CD14-positive monocyte (primary cell): ENCODE data around the gene KIR3DL1. TPM values are rescaled to one million over a fixed set of nuclear protein-coding genes. Genes with fewer than 3 reads are reported as not detected.

Source experiments
- DNase-seq, 3 donors: peaks; one replicate each; pipeline ENCODE4 v3.0.0-alpha.2; 2011 to 2022
- H2AFZ ChIP-seq: 2 replicates; pipeline ENCODE4 v1.6.0; 2012; ENCODE audit warnings: mild to moderate bottlenecking, low read depth, low read length, inconsistent platforms; ENCODE audit not compliant: insufficient read depth, poor library complexity, severe bottlenecking
- H3K27ac ChIP-seq, 2 donors: 1 replicate in 1 of 2; 2 replicates in 1 of 2; pipeline ENCODE4 v1.5.1; 2012 to 2013; ENCODE audit warnings: low read length in 2 of 2, control low read depth in 1 of 2, inconsistent platforms in 1 of 2, low read depth in 1 of 2, mild to moderate bottlenecking in 1 of 2
- H3K27me3 ChIP-seq, 2 donors: one replicate each; pipeline versions ENCODE4 v1.6.0 to v1.6.1; 2011 to 2013; ENCODE audit warnings: low read length in 2 of 2; ENCODE audit not compliant: control insufficient read depth in 2 of 2, insufficient read depth in 2 of 2
- H3K36me3 ChIP-seq, 2 donors: replicated peaks in 1 of 2; 1 replicate in 1 of 2; 2 replicates in 1 of 2; pipeline versions ENCODE4 v1.5.1 to v1.6.1; 2012 to 2013; ENCODE audit warnings: low read length in 2 of 2, control low read depth in 1 of 2, inconsistent platforms in 1 of 2, mild to moderate bottlenecking in 1 of 2; ENCODE audit not compliant: insufficient read depth in 2 of 2, control insufficient read depth in 1 of 2
- H3K4me1 ChIP-seq, 2 donors: 1 replicate in 1 of 2; 2 replicates in 1 of 2; pipeline versions ENCODE4 v1.5.1 to v1.6.1; 2012 to 2013; ENCODE audit warnings: low read length in 2 of 2, control low read depth in 1 of 2, inconsistent platforms in 1 of 2, mild to moderate bottlenecking in 1 of 2, moderate library complexity in 1 of 2; ENCODE audit not compliant: insufficient read depth in 2 of 2, control insufficient read depth in 1 of 2
- H3K4me2 ChIP-seq: replicated peaks from 2 replicates; pipeline ENCODE3; 2012; ENCODE audit warnings: low read length, moderate library complexity, mild to moderate bottlenecking; ENCODE audit not compliant: poor library complexity, severe bottlenecking; ENCODE audit errors: extremely low read depth
- H3K4me3 ChIP-seq, 3 experiments: fragments of 200-600 bp in 1 of 3; sonication (generic) in 1 of 3; replicated peaks in 1 of 3; 1 replicate in 2 of 3; 2 replicates in 1 of 3; pipeline ENCODE4 v1.5.1; 2011 to 2013; ENCODE audit warnings: low read length in 3 of 3, mild to moderate bottlenecking in 3 of 3, control low read depth in 2 of 3, low read depth in 2 of 3, inconsistent platforms in 1 of 3, moderate library complexity in 1 of 3
- H3K79me2 ChIP-seq: 2 replicates; pipeline ENCODE4 v1.6.0; 2012; ENCODE audit warnings: mild to moderate bottlenecking, control low read depth, inconsistent platforms, low read length, moderate library complexity; ENCODE audit not compliant: insufficient read depth
- H3K9ac ChIP-seq: 2 replicates; pipeline ENCODE4 v1.6.0; 2017; ENCODE audit warnings: low read length, mild to moderate bottlenecking; ENCODE audit not compliant: insufficient read depth, poor library complexity, severe bottlenecking
- H3K9me3 ChIP-seq, 2 donors: replicated peaks in 1 of 2; 1 replicate in 1 of 2; 2 replicates in 1 of 2; pipeline versions ENCODE4 v1.5.1 to v1.6.1; 2012 to 2013; ENCODE audit warnings: low read length in 2 of 2, control low read depth in 1 of 2; ENCODE audit not compliant: control insufficient read depth in 1 of 2, insufficient read depth in 1 of 2
- H4K20me1 ChIP-seq: 2 replicates; pipeline ENCODE4 v1.6.0; 2012; ENCODE audit warnings: mild to moderate bottlenecking, low read length, control low read depth, moderate library complexity; ENCODE audit not compliant: insufficient read depth
- H3K27ac Mint-ChIP-seq, 7 donors: one replicate each; pipeline ENCODE4 v1.8.0; 2020; ENCODE audit warnings: mild to moderate bottlenecking in 7 of 7, mixed read lengths in 7 of 7, moderate library complexity in 6 of 7, inconsistent platforms in 2 of 7
- H3K27me3 Mint-ChIP-seq, 3 donors: one replicate each; pipeline ENCODE4 v1.8.0; 2021 to 2022; ENCODE audit warnings: low read depth in 3 of 3, mild to moderate bottlenecking in 3 of 3, mixed read lengths in 3 of 3, moderate library complexity in 3 of 3, inconsistent platforms in 1 of 3
- H3K36me3 Mint-ChIP-seq, 2 donors: one replicate each; pipeline ENCODE4 v1.8.0; 2020; ENCODE audit warnings: mixed read lengths in 2 of 2, inconsistent platforms in 1 of 2, mild to moderate bottlenecking in 1 of 2
- H3K4me1 Mint-ChIP-seq: one replicate; pipeline ENCODE4 v1.8.0; 2020; ENCODE audit warnings: mild to moderate bottlenecking, mixed read lengths
- H3K4me3 Mint-ChIP-seq, 2 donors: one replicate each; pipeline ENCODE4 v1.8.0; 2020; ENCODE audit warnings: mild to moderate bottlenecking in 2 of 2, mixed read lengths in 2 of 2, moderate library complexity in 1 of 2
- H3K9me3 Mint-ChIP-seq, 7 donors: one replicate each; pipeline ENCODE4 v1.8.0; 2020 to 2022; ENCODE audit warnings: mixed read lengths in 7 of 7, mild to moderate bottlenecking in 6 of 7, moderate library complexity in 6 of 7, inconsistent platforms in 2 of 7
- CTCF ChIP-seq: fragments of 200-600 bp; IDR thresholded peaks from one replicate; pipeline ENCODE4 v1.8.0; 2022; ENCODE audit warnings: antibody characterized with exemption, mild to moderate bottlenecking
- WGBS: methylation state at CpG from one replicate; pipeline ENCODE4 v1.1.5; 2013; ENCODE audit warnings: missing lambda C conversion rate; ENCODE audit not compliant: insufficient coverage; 5-methylcytosine and 5-hydroxymethylcytosine counted together
- intact Hi-C, 2 donors: fragments of 100-400 bp; cut with micrococcal nuclease; formaldehyde crosslinking; loops; one replicate each; pipeline versions ENCODE4 v1.15.0 to v1.15.1; 2023
- polyA plus RNA-seq, 3 donors: library from polyadenylated mRNA; depleted of rRNA in 1 of 3; unstranded in 2 of 3; stranded (reverse) in 1 of 3; fragments of 300-500 nt in 2 of 3; fragments of >200 nt in 1 of 3; fragmentation: Illumina TruSeq in 2 of 3; gene quantifications; 1 replicate in 2 of 3; 2 replicates in 1 of 3; pipeline ENCODE4 v1.2.3, GENCODE V29; 2012 to 2021

The KIR3DL1 gene
- polyA plus RNA-seq, 3 donors: 0.15 TPM; not detected in 2

GRCh38 chr19:54804571-54804970 lies 11.7 kb upstream of the KIR3DL1 start:
- no peak overlapping the region for H3K27ac Mint-ChIP-seq
- H3K27me3 Mint-ChIP-seq: peaks cover 14 to 27% (median 22%) of the 10 kb centered on the region in 3 donors

GRCh38 chr19:54805665-54806515 lies 10.4 kb upstream of the KIR3DL1 start:
- no peaks in the 10 kb centered on the region for H3K27me3 ChIP-seq
- H3K9ac ChIP-seq: no peak overlapping the region
- no peaks in the 10 kb centered on the region for H3K36me3 Mint-ChIP-seq
- no peak overlapping the region for H3K4me2 ChIP-seq
- no peak overlapping the region for H3K27ac ChIP-seq
- H2AFZ ChIP-seq: no peak overlapping the region
- DNase-seq: no peak
- TF ChIP-seq CTCF: no peak
- no peaks in the 10 kb centered on the region for H3K79me2 ChIP-seq
- H3K4me1 ChIP-seq: no peaks in the 10 kb centered on the region
- no peak overlapping the region for H3K4me3 ChIP-seq
- peak overlapping the region in 1 of 2 donors; percentile 6 for H3K4me3 Mint-ChIP-seq
- intact Hi-C loops: no loop called here
- H3K27ac Mint-ChIP-seq: no peak overlapping the region
- WGBS: 92% methylated on average over 12 of the region's 14 CpGs
- H4K20me1 ChIP-seq: no peaks in the 10 kb centered on the region
- H3K27me3 Mint-ChIP-seq: peaks cover 14 to 27% (median 22%) of the 10 kb centered on the region in 3 donors
- H3K36me3 ChIP-seq: no peaks in the 10 kb centered on the region
- H3K9me3 Mint-ChIP-seq: peaks cover 0 to 7% (median 5%) of the 10 kb centered on the region in 7 donors
- peaks cover 3% of the 10 kb centered on the region for H3K4me1 Mint-ChIP-seq
- no peaks in the 10 kb centered on the region for H3K9me3 ChIP-seq

More at GRCh38 chr19:54804571-54804970, 11.7 kb upstream of the KIR3DL1 start:
- Histone ChIP-seq H2AFZ (no peak overlapping the region), H4K20me1 (no peaks in the 10 kb centered on the region), H3K9me3 (no peaks in the 10 kb centered on the region), H3K27me3 (no peaks in the 10 kb centered on the region), H3K9ac (no peak overlapping the region), H3K4me1 (no peaks in the 10 kb centered on the region), H3K4me2 (no peak overlapping the region), H3K27ac (no peak overlapping the region), H3K4me3 (no peak overlapping the region), H3K79me2 (no peaks in the 10 kb centered on the region), H3K36me3 (no peaks in the 10 kb centered on the region)
- no peak for TF ChIP-seq CTCF
- 96% methylated on average over 7 of the region's 10 CpGs for WGBS
- Mint-ChIP-seq H3K4me1 (peaks cover 3% of the 10 kb centered on the region), H3K4me3 (no peak overlapping the region), H3K36me3 (no peaks in the 10 kb centered on the region), H3K9me3 (peaks cover 0 to 2% (median 0%) of the 10 kb centered on the region in 7 donors)
- DNase-seq: no peak
- intact Hi-C loops: no loop called here
